ENCODE results near the gene TSPYL6.
"Not testable (repeated sequence)": the region's sequence is repeated elsewhere in the genome, so short reads cannot be mapped to it uniquely, and the experiment has no call there.

The TSPYL6 gene

DNA sequence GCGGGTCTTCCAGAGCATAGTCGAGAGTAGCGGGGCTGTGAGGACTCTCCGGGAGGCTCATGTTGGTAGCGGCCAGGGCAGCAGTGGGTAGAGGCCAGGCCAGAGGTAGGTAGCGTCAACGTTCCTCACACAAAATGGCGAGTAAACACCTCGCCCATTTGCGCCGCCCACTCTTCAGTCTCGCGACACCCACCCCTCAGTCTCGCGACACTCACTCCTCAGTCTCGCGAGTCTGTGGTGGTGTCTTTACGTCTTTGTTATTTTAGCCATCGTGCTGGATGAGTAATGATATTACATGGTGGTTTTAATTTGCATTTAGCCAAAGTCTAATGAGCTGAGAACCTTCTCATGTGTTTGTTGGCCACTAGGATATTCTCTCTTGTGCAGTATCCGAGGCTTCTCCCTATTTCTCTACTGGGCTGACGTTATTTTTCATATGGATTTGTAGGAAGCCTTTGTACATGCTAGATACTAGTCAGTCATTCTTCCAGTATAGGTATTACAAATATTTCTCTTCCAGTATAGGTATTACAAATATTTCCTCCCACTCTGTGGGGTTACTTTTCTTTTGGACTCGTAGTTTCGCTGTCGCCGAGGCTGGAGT is at the start of gene TSPYL6:
TSPYL6 (minus strand) TSS at position 139 of the 604 bp plus-strand sequence; CDS start at position 61, 78 bp downstream.
- no peak for DNase-seq (ENCODE audit: low spot score)

DNA sequence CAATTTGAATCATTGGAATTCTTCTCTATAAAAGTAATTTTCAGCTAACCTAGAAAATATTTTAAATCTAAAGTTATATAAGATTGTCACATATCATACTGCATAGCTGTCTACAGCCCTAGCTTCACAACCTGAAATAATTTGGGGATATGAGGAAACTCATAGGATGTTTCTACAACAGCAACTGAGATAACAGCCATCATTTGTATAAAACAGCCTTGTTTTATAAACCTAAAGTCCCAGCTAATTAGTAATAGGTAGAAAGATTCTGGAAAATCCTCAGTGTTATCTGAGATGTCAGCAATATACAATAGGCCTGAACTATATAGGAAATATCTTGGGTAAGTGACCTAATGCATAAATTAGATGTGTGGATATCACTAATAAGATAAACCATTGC is 47.6 kb upstream of the TSPYL6 start:
- DNase-seq (ENCODE audit: low spot score) = no peak

DNA sequence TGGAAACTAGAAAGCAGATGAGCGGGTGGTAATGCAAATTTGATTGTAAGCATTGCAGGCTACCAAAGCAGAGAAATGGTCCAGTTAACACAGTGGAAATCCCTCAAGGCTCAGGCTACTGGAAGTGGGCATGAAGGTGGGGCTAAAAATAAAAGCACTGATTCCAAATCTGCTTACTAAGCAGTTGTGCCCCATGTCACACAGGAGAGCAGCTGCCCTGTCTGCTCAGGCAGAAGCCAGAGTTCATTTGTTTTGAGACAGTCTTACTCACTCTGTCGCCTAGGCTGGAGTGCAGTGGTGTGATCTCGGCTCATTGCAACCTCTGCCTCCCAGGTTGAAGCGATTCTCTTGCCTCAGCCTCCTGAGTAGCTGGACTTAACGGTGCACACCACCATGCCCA is 42.5 kb upstream of the TSPYL6 start:
- DNase-seq (ENCODE audit: low spot score) = no peak

DNA sequence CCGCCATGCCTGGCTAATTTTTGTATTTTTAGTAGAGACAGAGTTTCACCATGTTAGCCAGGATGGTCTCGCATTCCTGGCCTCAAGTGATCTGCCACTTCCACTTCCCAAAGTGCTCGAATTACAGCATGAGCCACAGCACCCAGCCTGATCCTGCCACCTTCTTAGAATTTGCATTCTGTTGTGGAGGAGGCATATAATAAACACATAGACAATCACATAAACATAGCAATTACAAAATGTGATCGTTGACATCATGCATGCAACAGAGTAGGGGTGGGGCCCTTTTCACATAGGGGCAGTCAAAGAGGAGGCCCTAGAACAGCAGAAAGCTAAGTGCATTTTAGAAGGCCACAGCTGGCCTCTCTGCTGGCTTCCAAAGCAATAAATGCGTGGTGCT is 39.9 kb upstream of the TSPYL6 start:
- no peak for DNase-seq (ENCODE audit: low spot score)

DNA sequence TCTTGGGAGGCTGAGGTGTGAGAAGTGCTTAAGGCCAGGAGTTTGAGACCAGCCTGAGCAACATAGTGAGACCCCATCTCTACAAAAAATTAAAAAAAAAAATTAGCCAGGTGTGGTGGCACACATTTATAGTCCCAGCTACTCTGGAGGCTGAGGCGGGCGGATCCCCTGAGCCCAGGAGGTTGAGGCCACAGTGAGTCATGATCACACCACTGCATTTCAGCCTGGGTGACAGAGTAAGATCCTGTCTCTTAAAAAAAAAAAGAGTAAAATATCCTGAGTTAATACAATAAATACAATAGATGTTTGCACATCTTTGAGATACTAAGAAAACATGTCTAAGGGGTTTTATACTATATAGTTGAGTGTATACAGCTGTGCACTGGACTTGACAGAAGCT is 38.6 kb upstream of the TSPYL6 start:
- not testable (repeated sequence) for DNase-seq (ENCODE audit: low spot score)

DNA sequence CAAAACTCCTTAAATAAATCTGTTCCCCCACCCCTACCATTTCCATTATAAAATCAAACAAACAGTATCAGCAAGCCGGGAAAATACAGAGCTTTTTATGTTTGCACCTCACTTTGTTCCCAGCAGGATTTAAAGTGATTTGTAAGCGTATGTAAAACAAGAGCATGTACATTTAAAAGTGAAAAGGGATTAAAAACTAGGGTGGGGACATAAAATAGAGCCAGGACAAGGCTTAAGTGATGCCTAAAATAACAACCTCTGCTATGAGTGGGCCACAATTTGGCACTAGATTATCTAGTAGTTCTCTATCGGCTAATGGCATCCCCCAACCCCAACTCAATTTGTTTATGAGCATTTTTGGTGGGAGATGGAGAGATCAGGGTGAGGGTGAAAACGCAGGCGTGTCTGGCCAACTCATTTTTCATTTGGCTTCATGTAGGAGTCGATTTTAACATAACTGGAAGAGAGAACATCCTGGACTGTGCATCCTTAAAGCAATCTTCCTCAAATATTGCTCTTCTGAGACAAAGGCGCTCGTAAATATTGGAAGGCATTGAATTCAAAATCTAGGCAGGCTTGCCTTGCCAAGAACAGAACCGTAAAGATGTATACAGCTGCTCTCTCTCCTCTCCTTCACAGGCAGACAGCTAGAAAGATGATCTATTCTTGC is 34.5 kb upstream of the TSPYL6 start:
- no peak for DNase-seq (ENCODE audit: low spot score)

DNA sequence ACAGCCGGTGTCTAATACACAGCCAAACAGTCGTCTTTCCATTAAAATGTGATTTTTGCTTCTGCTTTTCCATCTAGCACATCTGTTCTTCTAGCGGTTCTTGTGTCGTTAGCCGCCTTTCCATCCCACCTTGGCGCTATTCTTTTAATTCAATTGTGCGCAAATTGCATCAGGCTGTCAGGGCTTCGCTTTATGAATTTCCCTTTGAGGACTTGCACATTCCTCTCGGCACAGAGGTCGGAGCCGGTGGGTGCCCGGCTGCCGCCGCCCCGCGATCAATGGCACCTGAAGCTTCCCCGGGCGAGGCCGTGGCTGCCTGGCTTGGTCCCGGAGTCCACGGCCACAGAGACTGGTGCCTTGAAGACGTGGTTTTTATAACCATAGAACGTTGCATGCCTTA is 33.9 kb upstream of the TSPYL6 start:
- no peak for DNase-seq (ENCODE audit: low spot score)

DNA sequence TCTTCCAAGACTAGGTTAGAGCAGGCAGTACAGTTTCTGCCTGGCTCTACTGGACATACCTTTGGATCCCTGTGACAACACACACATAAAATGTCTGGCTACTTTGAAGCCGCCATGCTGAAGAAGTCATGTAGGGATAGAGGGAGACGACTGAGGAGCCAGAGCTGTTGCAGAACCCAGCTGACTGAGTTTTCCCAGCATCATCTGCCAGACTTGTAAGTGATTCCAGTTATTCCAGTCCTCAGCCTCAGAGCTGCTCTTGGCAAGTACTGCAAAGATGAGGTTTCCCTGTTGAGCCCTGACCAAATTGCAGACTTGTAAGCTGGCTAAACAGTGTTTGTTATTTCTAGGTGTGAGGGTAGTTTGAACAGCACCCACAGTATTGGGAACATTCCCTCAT is 31.5 kb upstream of the TSPYL6 start:
- DNase-seq (ENCODE audit: low spot score) = no peak

DNA sequence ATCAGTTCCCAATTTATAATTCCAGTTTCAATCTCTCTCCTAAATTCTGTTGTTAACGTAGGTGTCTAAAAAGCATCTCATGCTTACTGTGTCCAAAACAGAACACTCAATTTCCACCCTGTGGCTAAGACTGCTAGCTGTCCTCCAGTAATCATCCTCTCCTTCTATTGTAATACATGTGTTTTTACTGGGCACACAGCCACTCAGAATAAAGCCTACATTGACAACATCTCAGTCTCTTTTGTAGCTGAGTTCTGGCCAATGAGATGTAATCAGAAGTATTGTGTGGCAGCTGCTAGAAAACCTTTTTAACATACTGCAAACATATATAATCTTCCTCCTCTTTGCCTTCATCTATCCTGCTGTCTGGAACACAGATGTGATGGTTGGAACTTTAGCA is 29.4 kb upstream of the TSPYL6 start:
- no peak for DNase-seq (ENCODE audit: low spot score)

DNA sequence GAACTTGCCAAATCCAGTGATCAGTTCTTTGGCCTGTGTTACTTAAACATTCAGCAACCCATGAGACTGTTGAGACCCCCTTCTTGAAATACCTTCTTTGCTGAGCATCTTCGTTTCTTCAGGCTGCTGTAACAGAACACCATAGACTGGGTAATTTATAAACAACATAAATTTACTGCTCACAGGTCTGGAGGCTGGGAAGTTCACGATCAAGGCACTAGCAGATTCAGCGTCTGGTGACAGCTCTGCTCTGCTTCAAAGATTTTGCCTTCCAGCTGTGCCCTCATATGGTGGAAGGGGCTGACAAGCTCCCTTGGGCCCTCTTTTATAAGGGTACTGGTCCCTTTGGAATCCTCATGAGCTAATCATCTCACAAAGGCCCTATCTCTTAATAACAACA is 28.8 kb upstream of the TSPYL6 start:
- DNase-seq (ENCODE audit: low spot score) = no peak

DNA sequence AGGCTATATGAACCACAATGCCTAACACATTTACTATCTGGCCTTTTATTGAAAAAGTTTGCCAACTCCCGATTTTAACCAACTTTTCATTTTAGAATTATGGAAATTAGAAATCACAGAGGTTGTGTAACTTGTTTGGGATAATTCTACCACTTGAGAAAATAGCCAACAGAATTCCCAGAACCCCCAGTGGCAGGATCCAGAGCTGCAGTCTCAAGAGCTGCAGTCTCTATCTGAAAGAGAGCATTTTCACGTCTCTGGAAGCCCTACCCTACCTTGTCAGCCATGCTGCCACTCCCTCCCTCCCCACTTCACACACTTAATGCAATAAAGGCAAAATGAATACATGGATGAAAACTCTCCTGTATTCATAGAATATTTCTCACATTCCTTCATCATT is 23.4 kb upstream of the TSPYL6 start:
- DNase-seq (ENCODE audit: low spot score) = no peak

DNA sequence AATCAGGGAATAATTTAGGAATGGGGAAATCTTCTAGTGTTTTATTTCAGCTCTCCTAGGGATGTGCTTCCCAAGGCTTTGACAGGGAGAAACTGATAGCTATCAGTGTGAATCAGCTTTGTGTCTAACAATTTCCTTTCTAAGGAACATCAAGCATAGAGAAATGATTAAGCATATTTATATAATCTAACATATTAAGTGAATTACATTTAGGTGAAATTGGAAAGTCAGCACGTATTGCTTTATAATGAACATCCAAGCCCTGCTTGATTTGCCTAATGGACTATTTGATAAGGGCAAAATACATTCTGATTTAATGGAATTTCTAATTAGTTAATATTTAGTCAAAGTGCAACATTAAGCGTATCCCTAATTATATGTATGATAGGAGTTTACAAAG is 19.5 kb upstream of the TSPYL6 start:
- no peak for DNase-seq (ENCODE audit: low spot score)

DNA sequence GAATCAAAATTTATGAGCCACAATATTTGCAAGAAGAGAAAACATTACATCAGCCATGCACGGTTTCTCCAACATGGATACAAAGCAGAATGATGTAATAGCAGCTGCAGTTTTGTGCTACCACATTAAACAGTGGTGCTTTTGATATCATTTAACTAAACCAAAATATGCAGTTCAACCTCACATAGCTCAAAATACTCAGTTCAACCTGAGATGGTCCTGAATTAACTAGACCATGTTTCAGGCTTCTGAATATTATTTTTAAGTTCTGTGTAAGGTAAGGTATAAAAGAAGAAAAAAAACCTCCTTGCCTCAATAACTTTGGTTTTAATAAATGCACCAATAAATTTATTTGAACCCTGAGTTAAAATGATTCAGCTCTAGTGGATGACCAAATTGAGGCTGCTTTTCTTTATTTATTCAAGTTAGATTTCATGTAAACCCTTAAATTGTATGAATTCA is 18.8 kb upstream of the TSPYL6 start:
- no peak for DNase-seq (ENCODE audit: low spot score)

DNA sequence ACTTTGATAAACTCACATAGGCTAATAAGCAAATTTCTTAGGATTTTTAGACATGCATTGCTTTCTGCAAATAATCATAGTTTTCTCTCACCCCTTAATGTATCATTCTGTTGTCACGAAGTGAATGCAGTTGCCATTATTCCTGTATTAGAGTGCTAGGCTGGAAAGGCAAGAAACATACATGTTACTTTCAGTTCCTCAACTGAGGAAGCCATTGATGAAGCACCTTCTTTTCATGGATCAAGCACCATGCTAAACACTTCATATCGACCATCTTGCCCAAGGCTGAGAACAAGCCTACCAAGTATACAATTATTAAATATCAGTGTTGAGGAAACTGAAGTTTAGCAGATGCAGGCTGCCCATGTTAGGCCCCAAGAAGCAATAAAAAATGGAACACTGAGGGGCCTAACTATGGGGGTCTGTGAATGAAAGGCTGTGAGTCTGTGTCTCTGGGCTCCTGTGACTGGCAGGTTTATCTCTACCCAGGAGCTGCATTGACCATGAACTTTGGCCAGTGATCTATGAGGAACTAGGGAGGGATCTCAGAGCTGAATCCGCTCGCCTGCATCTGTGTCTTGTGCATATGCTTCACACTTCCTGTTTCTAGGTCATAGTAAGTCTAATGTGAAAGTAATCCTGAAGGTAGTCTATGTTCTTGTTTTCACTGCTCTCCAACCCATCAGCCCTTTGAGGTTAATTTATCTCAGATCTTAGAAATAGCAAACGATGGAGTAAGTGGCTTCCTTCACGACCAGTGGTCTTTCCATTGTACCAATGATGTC is 16.0 kb upstream of the TSPYL6 start:
- DNase-seq (ENCODE audit: low spot score) = no peak

DNA sequence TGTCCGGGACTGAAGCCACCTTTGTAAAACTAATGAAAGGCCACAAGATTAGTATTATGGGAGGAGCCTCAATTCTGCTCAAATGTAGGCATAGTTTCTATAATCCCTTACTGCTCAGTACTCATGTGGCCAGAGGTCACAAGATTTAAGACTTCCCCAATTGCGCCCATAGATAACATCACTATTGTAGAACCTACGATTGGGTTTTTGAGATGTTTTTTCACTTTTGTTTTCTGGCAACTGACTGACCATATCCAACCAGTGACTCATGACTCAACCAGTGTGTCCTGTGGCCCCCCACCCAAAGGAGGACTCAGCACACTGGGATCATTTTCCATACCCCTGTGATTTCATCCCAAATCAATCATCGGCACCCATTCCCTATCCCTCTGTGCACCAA is 15.2 kb upstream of the TSPYL6 start:
- DNase-seq (ENCODE audit: low spot score) = no peak

DNA sequence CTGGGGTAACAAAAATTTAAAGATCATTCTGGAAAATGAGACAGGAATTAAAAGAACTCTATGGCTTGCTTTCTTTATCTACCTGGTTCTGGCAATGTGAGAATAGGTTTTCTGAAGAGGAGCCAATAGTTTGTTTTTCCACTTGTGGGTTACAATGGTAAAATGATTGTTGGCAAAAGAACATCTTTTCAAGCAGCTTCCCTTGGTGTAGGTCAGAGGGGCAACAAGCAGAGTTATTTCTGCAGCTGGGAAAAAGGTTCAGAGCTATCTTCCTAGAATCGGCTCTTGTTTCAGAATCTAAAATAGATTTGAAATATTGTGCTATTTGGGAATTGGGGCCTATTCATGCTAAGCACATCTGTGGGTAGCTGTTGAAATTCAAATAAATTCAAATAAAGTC is 11.5 kb upstream of the TSPYL6 start:
- DNase-seq (ENCODE audit: low spot score) = no peak

DNA sequence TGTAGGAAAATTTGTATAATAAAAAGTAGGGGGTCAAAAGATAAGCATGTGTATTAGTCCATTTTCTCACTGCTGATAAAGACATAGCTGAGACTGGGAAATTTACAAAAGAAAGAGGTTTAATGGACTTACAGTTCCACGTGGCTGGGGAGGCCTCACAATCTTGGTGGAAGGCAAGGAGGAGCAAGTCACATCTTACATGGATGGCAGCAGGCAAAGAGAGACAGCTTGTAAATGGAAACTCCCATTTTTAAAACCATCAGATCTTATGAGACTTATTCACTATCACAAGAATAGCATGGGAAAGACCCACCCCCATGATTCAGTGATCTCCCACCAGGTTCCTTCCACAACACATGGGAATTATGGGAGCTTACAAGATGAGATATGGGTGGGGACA is 9.1 kb upstream of the TSPYL6 start:
- DNase-seq (ENCODE audit: low spot score) = not testable (repeated sequence)

DNA sequence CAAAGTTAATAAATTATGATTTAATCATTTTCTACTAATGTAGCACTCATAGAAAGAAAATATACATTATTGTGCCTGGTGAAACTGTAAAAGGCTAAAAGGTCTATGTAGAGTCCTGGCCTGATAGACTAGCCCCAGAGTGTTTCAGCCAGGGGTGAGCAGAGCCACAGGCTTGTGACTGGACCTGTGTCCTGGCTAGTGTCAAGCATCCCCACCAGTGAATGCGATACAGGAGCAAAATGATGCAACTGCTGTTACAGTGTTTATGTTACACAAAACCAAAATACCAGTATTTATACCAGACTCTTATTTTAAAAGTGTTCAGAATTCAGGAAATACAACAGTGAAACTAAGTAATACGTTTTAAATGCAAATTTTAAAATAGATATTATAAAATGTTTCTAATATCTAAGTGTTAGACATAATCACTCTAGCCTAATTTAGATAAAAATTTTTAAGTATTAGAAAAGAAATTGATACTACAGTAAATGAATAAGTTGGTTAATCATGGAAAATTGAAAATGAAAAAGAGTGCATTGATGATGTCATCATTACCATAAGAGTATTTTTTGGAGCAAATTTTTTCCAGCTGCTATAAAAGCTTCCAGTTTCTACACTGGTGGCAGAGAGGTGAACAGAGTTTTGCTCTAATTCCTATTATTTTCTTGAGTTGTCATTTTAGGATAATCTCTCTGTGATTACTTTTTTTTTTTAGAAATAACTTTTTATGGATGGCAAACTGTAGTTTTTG is 6.2 kb upstream of the TSPYL6 start:
- no peak for DNase-seq (ENCODE audit: low spot score)

DNA sequence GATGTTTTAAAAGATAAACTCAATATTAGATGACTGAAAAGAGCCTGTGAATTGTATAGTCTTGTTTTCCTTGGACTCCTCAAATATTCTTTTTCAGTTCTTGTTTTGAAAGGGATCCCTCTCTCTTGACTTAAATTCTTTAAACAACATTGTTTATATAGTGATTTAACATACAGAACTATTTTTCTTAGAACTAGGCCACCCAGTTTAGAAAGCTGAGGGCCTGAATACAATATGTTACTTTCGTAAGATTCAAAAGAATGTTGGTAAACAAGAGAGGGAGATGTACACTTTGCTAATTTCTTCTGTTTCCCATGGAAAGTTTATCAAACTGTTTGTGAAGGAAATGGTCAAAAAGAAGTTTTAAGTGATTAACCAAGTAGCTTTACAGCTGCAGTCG is 5.5 kb upstream of the TSPYL6 start:
- DNase-seq (ENCODE audit: low spot score) = no peak

DNA sequence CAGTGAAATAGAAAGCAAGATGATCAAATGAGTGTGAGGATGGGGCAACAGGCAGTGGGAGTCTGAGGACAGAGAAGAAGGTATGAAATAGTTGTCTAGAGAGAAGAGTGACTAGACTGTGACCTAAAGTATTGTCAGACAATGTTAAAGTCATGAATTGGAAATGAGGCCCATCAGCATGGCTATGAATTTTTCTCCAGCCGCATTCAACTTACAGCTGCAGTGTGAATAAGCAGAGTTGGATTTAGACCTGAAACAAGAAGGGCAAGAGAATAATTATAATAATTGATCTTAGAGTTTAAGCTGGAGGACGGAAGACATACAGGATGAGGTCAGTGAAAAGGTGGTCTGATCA is 4.2 kb upstream of the TSPYL6 start:
- no peak for DNase-seq (ENCODE audit: low spot score)

DNA sequence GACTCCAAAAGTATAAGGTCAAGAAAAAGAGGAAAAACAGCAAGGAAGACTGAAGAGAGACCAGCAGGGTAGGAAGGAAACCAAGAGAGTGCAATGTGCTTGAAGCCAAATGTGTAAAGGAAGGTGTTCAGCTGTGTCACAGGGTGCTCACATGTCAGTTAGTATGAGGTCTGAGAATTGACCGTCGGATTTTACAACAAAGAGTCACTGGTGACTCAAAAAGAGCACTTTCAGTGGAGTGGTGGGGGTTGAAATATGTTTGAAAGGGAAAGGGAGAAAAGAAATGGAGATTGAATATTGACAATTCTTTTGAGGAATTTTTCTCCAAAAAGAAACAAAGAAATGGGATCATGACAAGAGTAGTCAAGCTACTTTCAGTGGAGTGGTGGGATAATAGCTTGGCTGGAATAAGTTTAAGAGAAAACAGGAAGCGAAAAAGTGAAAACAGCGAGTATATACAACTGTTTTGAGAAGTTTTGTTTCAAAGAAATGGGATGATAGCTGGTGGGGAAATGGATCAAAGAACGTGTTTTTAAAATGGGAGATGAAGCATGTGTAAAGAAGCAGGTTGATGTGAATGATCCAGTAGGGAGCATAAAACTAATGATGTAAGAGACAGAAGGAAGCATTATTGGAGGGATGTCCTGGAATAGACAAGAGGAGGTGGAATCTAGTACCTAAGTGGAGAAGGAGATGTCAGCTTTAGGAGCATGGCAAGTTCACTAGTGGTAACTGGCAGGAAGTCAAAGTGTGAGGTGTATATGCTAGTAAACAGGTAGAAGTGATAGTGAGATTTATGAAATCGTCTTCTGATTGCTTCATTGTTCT is 3.6 kb upstream of the TSPYL6 start:
- no peak for DNase-seq (ENCODE audit: low spot score)

DNA sequence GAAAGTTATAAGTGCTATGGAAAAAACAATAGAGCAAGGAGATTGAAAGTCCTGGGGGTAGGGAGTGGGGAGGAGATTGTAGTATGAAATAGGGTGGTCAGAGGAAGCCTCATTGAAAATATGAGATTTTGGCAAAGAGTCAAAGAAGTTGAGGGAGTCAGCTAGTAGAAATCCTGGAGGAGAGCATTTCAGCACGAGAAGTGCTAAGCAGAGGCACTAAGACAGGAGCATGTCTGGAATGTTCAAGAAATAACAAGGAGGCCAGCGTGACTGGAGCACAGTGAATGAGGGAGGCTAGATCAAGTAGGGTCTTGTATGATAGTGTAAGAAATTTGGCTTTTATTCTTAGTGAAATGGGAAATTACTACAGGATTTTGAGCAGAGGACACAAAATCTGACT is 2.1 kb upstream of the TSPYL6 start:
- no peak for DNase-seq (ENCODE audit: low spot score)
